Hematopoietic multipotent progenitor cell treated with erythropoietin and hydrocortisone succinate and interleukin-3 and kit ligand, for 17 days (in vitro differentiated cells): ENCODE results near the gene CHI3L2.

Experiments
- DNase-seq: peaks from one replicate; pipeline ENCODE4 v3.0.0-alpha.2; 2015; ENCODE audit warnings: low spot score

Gene CHI3L2

GRCh38 chr1:111227434-111227833, at the start of gene CHI3L2:
Gene CHI3L2, plus strand, starts transcription at chr1:111227713. Its CDS starts 17 bp downstream, at chr1:111227730.
- no peak for DNase-seq

- no peak for DNase-seq
These were observed 47.5 kb upstream of the CHI3L2 start for GRCh38 chr1:111179968-111180533.

- no peak for DNase-seq
These were observed 45.5 kb upstream of the CHI3L2 start for GRCh38 chr1:111182052-111182451.

- DNase-seq = peak; percentile 58
These were observed 44.0 kb upstream of the CHI3L2 start for GRCh38 chr1:111183308-111184069.

- no peak for DNase-seq
These were observed 42.9 kb upstream of the CHI3L2 start for GRCh38 chr1:111184663-111185062.

- no peak for DNase-seq
These were observed 36.5 kb upstream of the CHI3L2 start for GRCh38 chr1:111190931-111191451.

- DNase-seq = no peak
These were observed 36.0 kb upstream of the CHI3L2 start for GRCh38 chr1:111191496-111191895.

GRCh38 chr1:111192074-111192473, 35.4 kb upstream of the CHI3L2 start:
- DNase-seq = no peak

GRCh38 chr1:111192658-111193519, 34.6 kb upstream of the CHI3L2 start:
- DNase-seq = no peak

- no peak for DNase-seq
These were observed 33.6 kb upstream of the CHI3L2 start for GRCh38 chr1:111193712-111194480.

GRCh38 chr1:111195002-111195684, 32.4 kb upstream of the CHI3L2 start:
- no peak for DNase-seq

- no peak for DNase-seq
These were observed 31.3 kb upstream of the CHI3L2 start for GRCh38 chr1:111196213-111196612.

- no peak for DNase-seq
These were observed 29.8 kb upstream of the CHI3L2 start for GRCh38 chr1:111197598-111198284.

GRCh38 chr1:111198836-111199235, 28.7 kb upstream of the CHI3L2 start:
- no peak for DNase-seq

GRCh38 chr1:111199329-111199728, 28.2 kb upstream of the CHI3L2 start:
- DNase-seq = no peak

GRCh38 chr1:111199881-111200801, 27.4 kb upstream of the CHI3L2 start, which contains the start of gene DENND2D:
Gene DENND2D, minus strand, starts transcription at chr1:111200646. Its CDS starts 187 bp downstream, at chr1:111200459.
- DNase-seq = no peak

- DNase-seq = no peak
These were observed 26.7 kb upstream of the CHI3L2 start for GRCh38 chr1:111200802-111201161.

GRCh38 chr1:111201275-111202090, 26.0 kb upstream of the CHI3L2 start:
- peak; percentile 43 for DNase-seq

- no peak for DNase-seq
These were observed 25.2 kb upstream of the CHI3L2 start for GRCh38 chr1:111202366-111202706.
